HL-60 (cell line): ENCODE measurements around the gene PLLP.

Source experiments
- GABPA ChIP-seq: IDR thresholded peaks from 2 replicates; pipeline ENCODE4 v1.6.1; 2012; ENCODE audit warnings: low read depth
- POLR2AphosphoS5 ChIP-seq: IDR thresholded peaks from 2 replicates; pipeline ENCODE4 v1.6.1; 2012; ENCODE audit warnings: low read depth
- TF ChIP-seq, protein P1 (sequence below): IDR thresholded peaks from one replicate; pipeline ENCODE4 v1.5.1; 2011; ENCODE audit warnings: low read length, control low read depth, inconsistent platforms; ENCODE audit not compliant: insufficient read depth

DNA sequence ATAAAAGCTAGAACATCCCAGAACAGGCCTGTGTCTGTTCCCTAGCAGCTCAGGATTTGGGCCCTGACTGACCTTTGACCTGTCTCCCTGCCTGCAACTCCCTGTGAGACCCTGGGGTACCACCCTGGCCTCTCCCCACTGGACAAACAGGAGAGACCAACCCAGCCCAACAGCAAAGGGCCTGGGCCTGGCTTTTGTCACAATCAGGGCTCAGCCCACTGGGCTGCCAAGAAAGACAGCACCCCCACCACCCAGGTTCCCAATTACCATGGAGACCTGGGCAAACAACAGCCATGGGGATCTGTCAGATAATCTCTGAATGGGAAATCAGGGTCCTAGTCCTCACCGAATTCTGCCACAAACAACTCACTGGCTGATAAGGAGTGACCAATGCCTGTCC is 11.1 kb downstream of the PLLP start:
- TF ChIP-seq, protein P1, sequence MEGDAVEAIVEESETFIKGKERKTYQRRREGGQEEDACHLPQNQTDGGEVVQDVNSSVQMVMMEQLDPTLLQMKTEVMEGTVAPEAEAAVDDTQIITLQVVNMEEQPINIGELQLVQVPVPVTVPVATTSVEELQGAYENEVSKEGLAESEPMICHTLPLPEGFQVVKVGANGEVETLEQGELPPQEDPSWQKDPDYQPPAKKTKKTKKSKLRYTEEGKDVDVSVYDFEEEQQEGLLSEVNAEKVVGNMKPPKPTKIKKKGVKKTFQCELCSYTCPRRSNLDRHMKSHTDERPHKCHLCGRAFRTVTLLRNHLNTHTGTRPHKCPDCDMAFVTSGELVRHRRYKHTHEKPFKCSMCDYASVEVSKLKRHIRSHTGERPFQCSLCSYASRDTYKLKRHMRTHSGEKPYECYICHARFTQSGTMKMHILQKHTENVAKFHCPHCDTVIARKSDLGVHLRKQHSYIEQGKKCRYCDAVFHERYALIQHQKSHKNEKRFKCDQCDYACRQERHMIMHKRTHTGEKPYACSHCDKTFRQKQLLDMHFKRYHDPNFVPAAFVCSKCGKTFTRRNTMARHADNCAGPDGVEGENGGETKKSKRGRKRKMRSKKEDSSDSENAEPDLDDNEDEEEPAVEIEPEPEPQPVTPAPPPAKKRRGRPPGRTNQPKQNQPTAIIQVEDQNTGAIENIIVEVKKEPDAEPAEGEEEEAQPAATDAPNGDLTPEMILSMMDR, result no peak
- no peak for TF ChIP-seq POLR2AphosphoS5
- no peak for TF ChIP-seq GABPA
